HUDEP-2 (cell line): ENCODE results near the gene PAEP.
"Not testable (repeated sequence)": the region's sequence is repeated elsewhere in the genome, so short reads cannot be mapped to it uniquely, and the experiment has no call there.

Source experiments
- DNase-seq, 76 experiments: peaks; one replicate each; lab custom pipeline; 2025; ENCODE audit not compliant: unreplicated experiment in 76 of 76; lab: John Stamatoyannopoulos, UW

PAEP gene

GRCh38 chr9:135549478-135550343 lies 11.8 kb upstream of the PAEP start:
- not testable (repeated sequence) for DNase-seq

- DNase-seq, result no peak
Measured at GRCh38 chr9:135550344-135550918, 11.1 kb upstream of the PAEP start.

GRCh38 chr9:135551031-135551430 lies 10.5 kb upstream of the PAEP start:
- DNase-seq, result no peak

GRCh38 chr9:135551456-135551855 lies 10.1 kb upstream of the PAEP start:
- DNase-seq, result no peak

GRCh38 chr9:135552021-135552697 lies 9.4 kb upstream of the PAEP start:
- DNase-seq, result no peak

- DNase-seq, result peak in 10 of 76 experiments; percentile 5 to 29 (median 11)
Measured at GRCh38 chr9:135552698-135553171, 8.8 kb upstream of the PAEP start.

GRCh38 chr9:135554718-135555117 lies 6.8 kb upstream of the PAEP start:
- no peak for DNase-seq

- no peak for DNase-seq
Measured at GRCh38 chr9:135555203-135555602, 6.4 kb upstream of the PAEP start.

GRCh38 chr9:135555910-135556309 lies 5.6 kb upstream of the PAEP start:
- DNase-seq, result no peak

- no peak for DNase-seq
Measured at GRCh38 chr9:135559606-135560005, 1.9 kb upstream of the PAEP start.

GRCh38 chr9:135562235-135562745 lies 734 bp downstream of the PAEP start:
- DNase-seq, result no peak

- DNase-seq, result no peak
Measured at GRCh38 chr9:135563039-135563476, 1.5 kb downstream of the PAEP start.

GRCh38 chr9:135563858-135564257 lies 2.3 kb downstream of the PAEP start:
- no peak for DNase-seq

GRCh38 chr9:135565141-135565628 lies 3.6 kb downstream of the PAEP start:
- DNase-seq, result no peak

- DNase-seq, result no peak
Measured at GRCh38 chr9:135565636-135566035, 4.1 kb downstream of the PAEP start.

GRCh38 chr9:135566552-135566951 lies 5.0 kb downstream of the PAEP start:
- DNase-seq, result no peak

- no peak for DNase-seq
Measured at GRCh38 chr9:135567311-135567710, 5.8 kb downstream of the PAEP start.

- no peak for DNase-seq
Measured at GRCh38 chr9:135568026-135568425, 6.5 kb downstream of the PAEP start.

- no peak for DNase-seq
Measured at GRCh38 chr9:135570456-135570855, 8.9 kb downstream of the PAEP start.

GRCh38 chr9:135572233-135572632 lies 10.7 kb downstream of the PAEP start:
- no peak for DNase-seq

- DNase-seq, result no peak
Measured at GRCh38 chr9:135573124-135573523, 11.6 kb downstream of the PAEP start.
